ENCODE measurements around the gene RORB.

The RORB gene

GRCh38 chr9:74499770-74500583, 2.8 kb downstream of the RORB start:
- no peak overlapping the region for H3K27ac ChIP-seq
- no peak for TF ChIP-seq CTCF (conservative IDR thresholded peaks at IDR 0.05)

GRCh38 chr9:74500584-74500924, 3.4 kb downstream of the RORB start:
- no peak overlapping the region for H3K27ac ChIP-seq
- TF ChIP-seq CTCF (conservative IDR thresholded peaks at IDR 0.05), result no peak

DNA sequence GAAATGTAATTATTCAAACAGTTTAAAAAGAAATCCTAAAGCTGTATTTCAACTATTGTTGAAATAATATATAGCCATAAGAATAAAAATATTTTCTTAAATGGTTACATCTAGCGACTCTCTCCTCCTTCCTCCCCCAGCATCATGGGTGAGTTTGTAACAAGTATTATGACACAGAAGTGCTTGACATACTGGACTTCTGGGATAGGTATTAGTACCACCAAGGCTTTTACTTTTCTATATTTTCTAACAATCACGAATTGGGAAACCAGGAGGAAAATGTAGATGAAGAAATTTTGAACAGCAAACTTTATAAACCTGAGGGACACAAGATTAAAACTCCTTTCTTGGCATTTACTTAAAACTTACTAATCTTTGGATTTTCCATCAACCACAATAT, 4.4 kb downstream of the RORB start:
- no peak overlapping the region for H3K27ac ChIP-seq
- TF ChIP-seq CTCF (conservative IDR thresholded peaks at IDR 0.05), result no peak

DNA sequence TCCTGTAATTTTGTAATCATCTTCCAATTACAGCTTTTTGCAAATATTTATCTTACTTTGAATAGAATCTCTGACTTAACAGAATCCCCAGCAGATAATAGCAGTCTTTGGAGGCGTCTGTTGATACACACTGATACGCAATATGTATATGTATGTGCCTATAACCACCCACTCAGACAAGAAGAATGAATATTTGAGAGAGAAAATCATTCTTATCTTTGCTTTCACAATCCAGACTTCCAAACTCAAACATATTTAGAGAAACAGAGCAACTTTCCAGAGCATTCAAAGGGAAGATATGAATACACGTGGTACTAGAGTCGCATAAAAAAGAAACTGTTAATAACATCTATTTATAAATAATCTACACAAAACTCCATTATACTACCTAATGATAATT, 6.1 kb downstream of the RORB start:
- H3K27ac ChIP-seq, result no peak overlapping the region
- TF ChIP-seq CTCF (conservative IDR thresholded peaks at IDR 0.05), result no peak

- no peak for TF ChIP-seq CTCF (conservative IDR thresholded peaks at IDR 0.05)
- no peak overlapping the region for H3K27ac ChIP-seq
Observed at GRCh38 chr9:74503666-74504065, 6.5 kb downstream of the RORB start.

DNA sequence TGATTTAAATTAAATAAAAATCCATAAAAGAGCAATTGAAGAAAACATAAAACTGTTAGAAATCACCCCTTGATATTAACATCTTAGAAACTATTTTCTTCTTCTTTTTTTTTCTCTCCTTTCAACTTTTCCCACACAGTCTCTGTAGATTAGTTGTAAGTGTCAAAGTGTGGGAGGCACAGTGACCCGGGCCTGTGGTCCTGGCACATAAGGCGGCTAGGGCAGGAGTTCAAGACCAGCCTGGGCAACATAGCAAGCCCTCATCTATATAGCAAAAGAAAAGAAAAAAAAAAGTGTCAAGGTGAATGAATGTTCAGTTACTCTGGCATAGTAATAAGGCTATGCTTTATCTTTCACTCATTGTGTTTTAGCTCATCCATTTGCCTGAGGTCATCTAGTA, 14.2 kb downstream of the RORB start:
- H3K27ac ChIP-seq, result no peak overlapping the region
- TF ChIP-seq CTCF (conservative IDR thresholded peaks at IDR 0.05), result no peak

DNA sequence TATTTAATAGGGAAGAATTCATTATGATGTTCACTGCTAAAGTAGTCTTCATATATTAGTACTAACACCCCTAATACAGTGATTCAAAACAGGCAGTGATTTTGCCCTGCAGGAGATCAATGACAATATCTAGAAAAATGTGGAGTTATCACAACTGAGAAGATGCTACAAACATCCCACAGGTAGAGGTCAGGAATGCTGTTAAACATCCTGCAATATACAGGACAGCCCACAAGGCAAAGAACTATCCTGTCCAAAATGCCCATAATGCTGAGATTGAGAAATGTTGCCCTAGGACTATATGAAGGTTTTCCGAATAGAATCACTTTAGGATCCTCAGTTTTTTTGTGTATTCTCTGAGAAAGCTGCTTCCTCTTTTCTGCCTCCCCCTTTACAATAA, 15.3 kb downstream of the RORB start:
- H3K27ac ChIP-seq, result no peak overlapping the region
- TF ChIP-seq CTCF (conservative IDR thresholded peaks at IDR 0.05), result no peak

All from VCaP (cell line).